Panc1 (cell line): ENCODE measurements around the gene RNASEH2B. TPM values are rescaled to one million over a fixed set of nuclear protein-coding genes. Genes with fewer than 3 reads are reported as not detected.

Experiments used
- ATAC-seq: fragments of 200-7000 bp; cut with Tn5 transposase; 2 replicates; pipeline ENCODE4 v1.9.1; 2020; ENCODE audit warnings: mild to moderate bottlenecking, moderate library complexity
- Bru-seq: library from RNA; stranded (reverse); fragments of 400-500 nt; gene quantifications from one replicate; lab custom pipeline; 2021; lab: Mats Ljungman, UMichigan
- BruChase-seq, 2 experiments: library from RNA; stranded (reverse); fragments of 400-500 nt; gene quantifications; one replicate each; lab custom pipeline; 2021; lab: Mats Ljungman, UMichigan
- BruUV-seq: library from RNA; stranded (reverse); fragments of 400-500 nt; replicated peaks from 2 replicates; lab custom pipeline; 2021; lab: Mats Ljungman, UMichigan
- CTCF ChIA-PET: fragments of 300-600 bp; sonication (Branson Sonifier 250); formaldehyde crosslinking; loops from one replicate; lab custom pipeline; 2022; ENCODE audit warnings: antibody characterized with exemption; lab: Charles Lee
- POLR2A ChIA-PET: fragments of 300-600 bp; sonication (Branson Sonifier 250); formaldehyde crosslinking; loops from one replicate; lab custom pipeline; 2022; ENCODE audit warnings: antibody characterized with exemption; lab: Charles Lee
- DNase-seq: peaks from one replicate; pipeline ENCODE4 v3.0.0-alpha.2; 2010; ENCODE audit warnings: low read depth, low spot score
- H3K27ac ChIP-seq: 2 replicates; pipeline ENCODE4 v1.5.1; 2011; ENCODE audit warnings: mild to moderate bottlenecking, low read length, inconsistent platforms
- H3K27me3 ChIP-seq: fragments of 200-500 bp; sonication (Bioruptor generic); 2 replicates; pipeline ENCODE4 v1.6.0; 2014; ENCODE audit warnings: low read length, inconsistent platforms; ENCODE audit not compliant: control insufficient read depth, insufficient read depth
- H3K36me3 ChIP-seq: fragments of 200-500 bp; sonication (Bioruptor generic); 2 replicates; pipeline ENCODE4 v1.5.1; 2014; ENCODE audit warnings: inconsistent platforms, mild to moderate bottlenecking, low read length, moderate library complexity; ENCODE audit not compliant: control insufficient read depth, insufficient read depth
- H3K4me1 ChIP-seq: 2 replicates; pipeline ENCODE4 v1.5.1; 2011; ENCODE audit warnings: inconsistent platforms, mild to moderate bottlenecking, low read length, moderate library complexity; ENCODE audit not compliant: control insufficient read depth, insufficient read depth
- H3K4me3 ChIP-seq, 2 experiments: 2 replicates each; pipeline ENCODE4 v1.5.1; 2011 to 2012; ENCODE audit warnings: low read depth in 2 of 2, low read length in 2 of 2, mild to moderate bottlenecking in 2 of 2, inconsistent platforms in 1 of 2, moderate library complexity in 1 of 2
- H3K9me3 ChIP-seq: fragments of 200-500 bp; sonication (Bioruptor generic); 2 replicates; pipeline ENCODE4 v1.5.1; 2014; ENCODE audit warnings: low read depth, mild to moderate bottlenecking, inconsistent platforms, low read length, moderate library complexity; ENCODE audit not compliant: control insufficient read depth, insufficient read depth
- POLR2AphosphoS5 ChIP-seq: IDR thresholded peaks from 2 replicates; pipeline ENCODE4 v1.6.1; 2012; ENCODE audit warnings: mild to moderate bottlenecking, low read depth, low read length, moderate library complexity
- SIN3A ChIP-seq: IDR thresholded peaks from 2 replicates; pipeline ENCODE4 v1.6.1; 2012; ENCODE audit warnings: low read depth, mild to moderate bottlenecking, low read length, moderate library complexity, borderline replicate concordance; ENCODE audit not compliant: insufficient read depth
- TCF7L2 ChIP-seq: IDR thresholded peaks from 2 replicates; pipeline ENCODE4 v1.6.1; 2011; ENCODE audit warnings: mild to moderate bottlenecking, low read depth, low read length, inconsistent platforms
- in situ Hi-C: cut with HindIII; loops from 2 replicates; pipeline ENCODE4 v1.10.0; 2016; ENCODE audit warnings: low sequenced_read_pairs, low pct_unique_long_range_greater_than_20kb
- intact Hi-C: fragments of 100-400 bp; cut with micrococcal nuclease; formaldehyde crosslinking; loops from one replicate; pipeline ENCODE4 v1.10.0; 2022; ENCODE audit not compliant: unreplicated experiment
- long read RNA-seq: library from polyadenylated mRNA; unstranded; transcript quantifications from one replicate; pipeline ENCODE4 v2.0.0, GENCODE V29; 2021; ENCODE audit not compliant: unreplicated experiment
- polyA plus RNA-seq: library from polyadenylated mRNA; unstranded; fragments of >200 nt; gene quantifications from one replicate; pipeline ENCODE4 v1.2.1, GENCODE V29; 2012; ENCODE audit warnings: missing spikeins; ENCODE audit not compliant: insufficient read length
- total RNA-seq: library from RNA; stranded (reverse); gene quantifications from one replicate; pipeline ENCODE4 v1.2.1, GENCODE V29; 2021; ENCODE audit not compliant: unreplicated experiment
- TF ChIP-seq, protein P1 (sequence below): fragments of 450-650 bp; IDR thresholded peaks from 2 replicates; pipeline ENCODE4 v1.5.1; 2017; ENCODE audit warnings: mild to moderate bottlenecking
- TF ChIP-seq, protein P2 (sequence below), 2 experiments: IDR thresholded peaks; 2 replicates each; pipeline ENCODE4 v1.6.1; 2011 to 2012; ENCODE audit warnings: low read depth in 2 of 2, control low read depth in 1 of 2, low read length in 1 of 2, mild to moderate bottlenecking in 1 of 2, moderate library complexity in 1 of 2; ENCODE audit not compliant: insufficient read depth in 1 of 2

The RNASEH2B gene, protein sequence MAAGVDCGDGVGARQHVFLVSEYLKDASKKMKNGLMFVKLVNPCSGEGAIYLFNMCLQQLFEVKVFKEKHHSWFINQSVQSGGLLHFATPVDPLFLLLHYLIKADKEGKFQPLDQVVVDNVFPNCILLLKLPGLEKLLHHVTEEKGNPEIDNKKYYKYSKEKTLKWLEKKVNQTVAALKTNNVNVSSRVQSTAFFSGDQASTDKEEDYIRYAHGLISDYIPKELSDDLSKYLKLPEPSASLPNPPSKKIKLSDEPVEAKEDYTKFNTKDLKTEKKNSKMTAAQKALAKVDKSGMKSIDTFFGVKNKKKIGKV
- total RNA-seq (37.8 TPM), Bru-seq, nascent RNA (percentile 71 among the genes with signal in this experiment), BruChase-seq, experiment 1, labeled RNA remaining after a 2-hour chase (percentile 63 among the genes with signal in this experiment), BruChase-seq, experiment 2, labeled RNA remaining after a 6-hour chase (percentile 58 among the genes with signal in this experiment)
- 21.6 TPM for polyA plus RNA-seq
- long read RNA-seq, full-length matches to known transcripts: 43 of 51 reads
- long read RNA-seq, partial matches to known transcripts: 1 of 51 reads
- long read RNA-seq, other reads (novel, unspliced or antisense): 7 of 51 reads

DNA sequence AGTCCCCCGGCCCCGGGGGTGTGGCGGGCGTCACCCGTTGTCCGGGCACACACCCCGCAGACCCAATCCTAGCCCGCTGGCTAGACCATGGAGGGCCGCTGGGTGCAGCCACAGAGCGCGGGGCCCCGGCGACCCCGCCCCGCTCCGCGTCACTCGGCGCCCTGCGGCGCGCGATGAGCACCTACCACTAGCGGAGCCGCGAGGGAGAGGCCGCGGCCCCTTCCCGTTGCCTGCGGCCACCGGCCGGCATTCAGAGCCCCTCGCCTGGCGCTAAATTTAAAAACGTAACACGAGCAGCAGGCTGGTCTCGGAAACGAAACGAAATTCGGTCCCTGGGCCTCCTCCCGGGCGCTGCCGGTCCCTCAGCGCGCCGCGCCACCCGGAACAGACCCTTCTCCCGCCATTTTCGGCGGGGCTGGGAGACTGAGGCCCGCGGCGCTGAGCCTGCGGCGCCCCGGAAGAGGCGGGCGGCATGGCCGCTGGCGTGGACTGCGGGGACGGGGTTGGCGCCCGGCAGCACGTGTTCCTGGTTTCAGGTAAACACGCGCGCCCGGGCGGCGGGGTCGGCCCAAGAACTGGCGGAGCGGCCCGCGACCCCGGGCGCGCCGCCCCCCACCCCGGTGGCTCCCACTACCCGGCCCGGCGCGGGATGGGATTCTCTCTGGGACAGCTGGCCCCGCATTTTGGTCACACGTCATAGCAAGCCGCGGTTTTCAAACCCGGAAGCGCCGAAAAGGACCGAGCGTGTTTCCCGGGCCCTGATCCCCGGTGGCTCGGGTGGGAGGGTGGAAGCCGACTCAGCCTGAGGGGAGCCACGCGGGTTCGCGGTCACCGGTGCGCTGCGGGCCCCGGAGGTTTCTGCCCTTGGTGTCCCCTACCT lies at the start of gene RNASEH2B:
Gene RNASEH2B (plus strand): TSS at position 187 of the 880 bp plus-strand sequence. CDS start 286 bp downstream, at position 473.
- Histone ChIP-seq H3K9me3 (no peaks in the 10 kb centered on the region), H3K27ac (peak within 1 kb of the TSS; percentile 92), H3K27me3 (no peaks in the 10 kb centered on the region), H3K36me3 (no peaks in the 10 kb centered on the region; the same call in 1 of the 2 replicates), H3K4me1 (peaks cover 27% of the 10 kb centered on the region), H3K4me3 (peak within 1 kb of the TSS; percentile 65 to 68)
- intact Hi-C loops (loop anchor here (5.0 to 10.0 kb wide), 2 partner anchors 165 to 383 kb away; no protein-coding TSS in a partner anchor), in situ Hi-C loops (no loop called here)
- ChIA-PET POLR2A (no interaction called here), CTCF (no interaction called here)
- no TSS peak for BruUV-seq
- no peak for DNase-seq
- ATAC-seq: peak; percentile 94
- peak; percentile 45 for TF ChIP-seq POLR2AphosphoS5
- TF ChIP-seq, protein P1, sequence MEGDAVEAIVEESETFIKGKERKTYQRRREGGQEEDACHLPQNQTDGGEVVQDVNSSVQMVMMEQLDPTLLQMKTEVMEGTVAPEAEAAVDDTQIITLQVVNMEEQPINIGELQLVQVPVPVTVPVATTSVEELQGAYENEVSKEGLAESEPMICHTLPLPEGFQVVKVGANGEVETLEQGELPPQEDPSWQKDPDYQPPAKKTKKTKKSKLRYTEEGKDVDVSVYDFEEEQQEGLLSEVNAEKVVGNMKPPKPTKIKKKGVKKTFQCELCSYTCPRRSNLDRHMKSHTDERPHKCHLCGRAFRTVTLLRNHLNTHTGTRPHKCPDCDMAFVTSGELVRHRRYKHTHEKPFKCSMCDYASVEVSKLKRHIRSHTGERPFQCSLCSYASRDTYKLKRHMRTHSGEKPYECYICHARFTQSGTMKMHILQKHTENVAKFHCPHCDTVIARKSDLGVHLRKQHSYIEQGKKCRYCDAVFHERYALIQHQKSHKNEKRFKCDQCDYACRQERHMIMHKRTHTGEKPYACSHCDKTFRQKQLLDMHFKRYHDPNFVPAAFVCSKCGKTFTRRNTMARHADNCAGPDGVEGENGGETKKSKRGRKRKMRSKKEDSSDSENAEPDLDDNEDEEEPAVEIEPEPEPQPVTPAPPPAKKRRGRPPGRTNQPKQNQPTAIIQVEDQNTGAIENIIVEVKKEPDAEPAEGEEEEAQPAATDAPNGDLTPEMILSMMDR: no peak
- TF ChIP-seq, protein P2, sequence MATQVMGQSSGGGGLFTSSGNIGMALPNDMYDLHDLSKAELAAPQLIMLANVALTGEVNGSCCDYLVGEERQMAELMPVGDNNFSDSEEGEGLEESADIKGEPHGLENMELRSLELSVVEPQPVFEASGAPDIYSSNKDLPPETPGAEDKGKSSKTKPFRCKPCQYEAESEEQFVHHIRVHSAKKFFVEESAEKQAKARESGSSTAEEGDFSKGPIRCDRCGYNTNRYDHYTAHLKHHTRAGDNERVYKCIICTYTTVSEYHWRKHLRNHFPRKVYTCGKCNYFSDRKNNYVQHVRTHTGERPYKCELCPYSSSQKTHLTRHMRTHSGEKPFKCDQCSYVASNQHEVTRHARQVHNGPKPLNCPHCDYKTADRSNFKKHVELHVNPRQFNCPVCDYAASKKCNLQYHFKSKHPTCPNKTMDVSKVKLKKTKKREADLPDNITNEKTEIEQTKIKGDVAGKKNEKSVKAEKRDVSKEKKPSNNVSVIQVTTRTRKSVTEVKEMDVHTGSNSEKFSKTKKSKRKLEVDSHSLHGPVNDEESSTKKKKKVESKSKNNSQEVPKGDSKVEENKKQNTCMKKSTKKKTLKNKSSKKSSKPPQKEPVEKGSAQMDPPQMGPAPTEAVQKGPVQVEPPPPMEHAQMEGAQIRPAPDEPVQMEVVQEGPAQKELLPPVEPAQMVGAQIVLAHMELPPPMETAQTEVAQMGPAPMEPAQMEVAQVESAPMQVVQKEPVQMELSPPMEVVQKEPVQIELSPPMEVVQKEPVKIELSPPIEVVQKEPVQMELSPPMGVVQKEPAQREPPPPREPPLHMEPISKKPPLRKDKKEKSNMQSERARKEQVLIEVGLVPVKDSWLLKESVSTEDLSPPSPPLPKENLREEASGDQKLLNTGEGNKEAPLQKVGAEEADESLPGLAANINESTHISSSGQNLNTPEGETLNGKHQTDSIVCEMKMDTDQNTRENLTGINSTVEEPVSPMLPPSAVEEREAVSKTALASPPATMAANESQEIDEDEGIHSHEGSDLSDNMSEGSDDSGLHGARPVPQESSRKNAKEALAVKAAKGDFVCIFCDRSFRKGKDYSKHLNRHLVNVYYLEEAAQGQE (IDR thresholded peaks at IDR 0.05; ENCODE audit: insufficient read depth in 1 of 2, low read depth in 2 of 2, low read length in 1 of 2): no peak
- TF ChIP-seq SIN3A: peak; percentile 75; the same call in 1 of the 2 replicates
- TF ChIP-seq TCF7L2: no peak

DNA sequence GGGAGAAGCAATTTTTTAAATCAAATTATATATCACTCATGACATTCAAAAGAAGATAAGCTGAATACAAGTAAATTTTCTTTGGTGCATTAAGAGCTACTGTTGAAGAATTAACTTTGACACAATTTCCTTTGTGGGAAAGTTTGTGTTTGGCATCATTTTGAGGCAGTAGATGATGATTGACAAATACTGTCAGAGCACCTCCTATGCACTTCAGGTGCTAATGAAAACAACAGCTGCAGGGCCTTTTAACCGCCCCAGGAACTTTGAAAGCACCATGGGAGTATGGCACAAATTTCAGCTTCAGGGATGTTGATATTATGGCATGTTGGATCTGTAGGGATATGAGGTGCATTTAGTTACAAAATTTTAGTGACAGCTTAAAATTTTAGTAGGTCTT lies 45.1 kb upstream of the RNASEH2B start:
- ATAC-seq: no peak
- POLR2A ChIA-PET: no interaction called here
- Histone ChIP-seq H3K9me3 (no peaks in the 10 kb centered on the region), H3K36me3 (no peaks in the 10 kb centered on the region), H3K4me1 (0 out of 2 replicates have a peak, but pooled peaks cover 3% of the 10 kb centered on the region), H3K27ac (no peak overlapping the region), H3K4me3 (no peak overlapping the region), H3K27me3 (no peaks in the 10 kb centered on the region; the same call in 1 of the 2 replicates)
- no peak for DNase-seq
- BruUV-seq: no TSS peak
- in situ Hi-C loops: no loop called here
- TF ChIP-seq POLR2AphosphoS5 (no peak), SIN3A (no peak), TCF7L2 (no peak)
- TF ChIP-seq, protein P1: no peak
- TF ChIP-seq, protein P2 (IDR thresholded peaks at IDR 0.05; ENCODE audit: insufficient read depth in 1 of 2, low read depth in 2 of 2, low read length in 1 of 2): no peak
- CTCF ChIA-PET: no interaction called here
- intact Hi-C loops: no loop called here
